Stimulated activated CD8-positive, alpha-beta memory T cell treated with anti-CD3 and anti-CD28 coated beads, Interleukin-4, amount 100 ng/mL, for 4 hours (primary cell): ENCODE measurements around the gene SLC38A5.
A peak's percentile ranks its signal among the peaks of the same experiment; 100 is the strongest.

Source experiments
- DNase-seq, 2 donors: peaks; one replicate each; pipeline ENCODE4 v3.0.0-alpha.2; 2020; ENCODE audit warnings: low read depth in 2 of 2, low spot score in 1 of 2

Gene SLC38A5

DNA sequence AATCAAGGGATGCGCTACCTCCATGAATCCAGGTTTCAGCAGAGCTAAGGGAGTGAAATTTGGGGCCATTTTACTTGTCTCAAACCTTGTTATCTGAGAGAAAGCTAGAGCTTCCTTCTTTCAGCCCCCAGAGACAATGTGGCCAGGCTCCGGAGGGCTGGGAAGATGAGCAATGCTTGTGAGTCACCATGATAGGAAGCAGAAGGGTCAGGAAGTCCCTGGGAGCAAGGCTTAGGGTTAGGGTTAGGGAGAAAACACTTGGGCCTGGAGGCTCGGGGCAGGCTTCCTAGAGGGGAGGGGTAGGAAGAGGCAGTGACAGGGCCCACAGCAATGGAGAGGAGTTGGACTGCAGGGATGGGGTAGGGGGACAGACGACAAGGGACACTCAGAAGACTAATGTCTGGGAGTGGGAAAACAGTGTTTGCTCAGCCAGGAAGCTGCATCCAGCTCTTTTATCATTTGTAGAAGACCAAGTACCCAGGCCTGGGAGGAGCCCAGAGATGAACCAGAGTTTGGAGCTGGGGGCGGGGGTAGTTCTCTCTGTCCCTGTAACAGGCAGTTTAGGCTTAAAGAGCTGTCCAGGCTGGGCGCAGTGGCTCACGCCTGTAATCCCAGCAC, 22.3 kb upstream of the SLC38A5 start:
- no peak for DNase-seq

DNA sequence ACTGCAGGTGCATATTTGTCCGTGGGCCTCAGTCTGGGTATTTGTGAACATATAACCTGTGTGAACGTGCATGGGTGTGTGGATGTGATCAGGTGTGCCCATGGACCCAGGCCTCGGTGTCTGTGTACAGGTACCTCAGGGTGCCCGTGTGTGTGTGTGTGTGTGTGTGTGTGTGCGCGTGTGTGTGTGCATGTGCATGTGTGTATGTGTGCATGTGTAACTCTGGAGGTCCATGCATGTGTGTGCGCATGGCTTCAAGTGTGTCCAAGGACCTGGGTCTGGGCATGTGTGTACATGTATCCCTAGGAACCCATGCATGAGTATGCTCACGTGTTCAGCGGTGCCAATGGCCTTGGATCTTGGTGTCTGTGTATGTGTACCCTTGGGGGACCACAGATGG, 21.7 kb upstream of the SLC38A5 start:
- no peak for DNase-seq

DNA sequence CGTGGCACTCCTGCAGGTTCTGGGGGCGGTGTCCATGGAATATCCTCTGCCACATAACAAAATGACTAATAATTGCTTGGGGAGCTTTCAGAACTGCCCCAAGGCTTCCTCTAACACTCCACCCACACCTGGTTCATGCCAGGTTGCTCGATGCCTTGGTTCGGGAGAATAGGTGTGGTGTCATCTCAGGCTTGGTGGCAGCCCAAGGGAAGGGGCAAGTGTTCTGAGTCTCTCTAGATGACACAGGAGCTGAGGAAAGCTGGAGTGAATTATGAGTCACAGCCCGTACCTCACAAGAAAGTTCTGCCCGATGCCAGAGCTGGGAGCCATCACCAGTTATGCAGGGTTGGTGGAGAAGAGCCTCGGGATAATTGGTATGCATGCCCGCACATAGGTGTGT, 20.6 kb upstream of the SLC38A5 start:
- no peak for DNase-seq

DNA sequence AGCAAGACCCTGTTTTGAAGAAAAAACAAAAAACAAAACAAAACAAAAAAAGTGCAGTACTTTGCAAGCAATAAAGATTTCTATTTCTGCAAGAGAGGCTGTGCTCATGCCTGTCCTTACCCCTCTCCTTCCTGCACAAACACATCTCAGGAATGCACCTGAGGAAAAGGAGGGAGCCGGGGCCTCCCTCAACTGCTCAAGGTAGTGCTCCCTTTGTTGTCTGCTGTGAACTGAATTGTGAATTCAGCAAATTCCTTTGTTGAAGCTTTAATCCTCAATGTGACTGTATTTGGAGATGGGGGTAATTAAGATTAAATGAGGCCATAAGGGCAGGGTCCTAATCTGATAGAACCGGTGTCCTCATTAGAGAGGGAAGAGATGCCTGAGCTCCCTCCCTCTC, 19.8 kb upstream of the SLC38A5 start:
- no peak for DNase-seq

DNA sequence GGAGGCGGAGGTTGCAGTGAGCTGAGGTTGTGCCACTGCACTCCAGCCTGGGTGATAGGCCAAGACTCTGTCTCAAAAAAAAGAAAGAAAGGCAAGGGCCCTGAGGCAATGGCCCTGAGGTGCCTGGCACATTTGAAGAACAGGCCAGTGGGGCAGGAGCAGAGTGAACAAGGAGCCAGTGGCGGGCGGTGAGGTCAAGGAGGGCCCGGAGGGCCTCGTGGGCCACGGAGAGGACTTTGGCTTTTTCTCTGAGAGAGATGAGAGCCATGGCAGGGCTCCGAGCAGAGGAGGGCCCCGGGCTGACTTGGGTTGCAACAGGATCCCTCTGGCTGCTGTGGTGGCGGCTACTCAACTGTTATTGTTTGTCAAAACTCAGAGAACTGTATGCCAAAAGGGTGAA, 19.2 kb upstream of the SLC38A5 start:
- DNase-seq = no peak

DNA sequence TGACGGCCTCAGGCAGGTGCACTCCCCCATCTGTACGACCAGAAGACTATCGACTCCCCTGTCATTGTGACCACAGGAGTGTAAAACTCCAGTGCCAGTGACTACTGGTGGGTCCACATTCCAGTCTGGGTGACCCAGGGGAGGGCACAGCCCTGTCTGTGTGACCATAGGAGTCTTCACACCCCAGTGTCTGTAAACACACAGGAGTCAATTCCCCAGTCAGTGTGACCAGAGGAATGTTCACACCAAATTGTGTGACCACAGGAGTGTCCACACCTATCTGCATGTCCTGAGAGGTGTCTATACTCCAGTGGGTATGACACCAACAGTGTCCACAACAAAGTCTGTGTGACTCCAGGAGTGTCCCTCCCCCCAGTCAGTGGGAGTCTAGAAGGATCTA, 18.0 kb upstream of the SLC38A5 start:
- no peak for DNase-seq

DNA sequence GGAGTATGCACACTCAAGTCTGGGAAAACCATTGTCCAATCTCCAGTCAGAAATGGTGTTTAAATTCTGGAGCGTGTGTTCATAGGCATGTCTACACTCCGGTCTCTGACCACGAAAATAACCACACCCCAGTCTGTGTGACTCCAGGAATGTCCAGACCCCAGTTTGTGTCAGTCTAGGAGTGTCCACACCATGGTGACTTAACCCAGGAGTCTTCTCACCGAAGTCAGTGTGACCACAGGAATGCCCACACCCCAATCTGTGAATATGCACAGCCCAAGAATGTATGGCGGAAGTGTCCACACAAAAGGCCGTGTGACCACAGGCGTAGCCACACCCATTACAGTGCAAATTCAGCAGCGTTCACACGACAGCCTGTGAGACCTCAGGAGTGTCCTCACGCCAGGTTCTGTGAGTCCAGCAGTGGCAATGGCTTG, 17.3 kb upstream of the SLC38A5 start:
- no peak for DNase-seq

DNA sequence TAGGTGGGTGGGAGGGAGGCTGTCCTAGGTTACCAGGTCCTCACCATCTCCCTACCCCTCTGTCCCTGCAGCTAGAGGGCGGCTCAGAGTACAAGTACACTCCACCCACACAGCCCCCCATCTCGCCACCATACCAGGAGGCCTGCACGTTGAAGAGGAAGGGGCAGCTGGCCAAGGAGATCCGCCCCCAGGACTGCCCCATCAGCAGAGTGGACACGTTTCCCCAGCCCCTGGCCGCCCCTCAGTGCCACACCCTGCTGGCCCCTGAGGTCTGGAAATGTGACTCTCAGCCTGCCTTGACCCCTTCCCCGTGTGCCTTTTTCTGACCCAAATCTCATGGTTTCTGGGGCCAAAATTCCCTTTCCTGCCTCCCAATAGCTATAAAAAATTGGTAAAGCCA, 12.5 kb upstream of the SLC38A5 start:
- no peak for DNase-seq

DNA sequence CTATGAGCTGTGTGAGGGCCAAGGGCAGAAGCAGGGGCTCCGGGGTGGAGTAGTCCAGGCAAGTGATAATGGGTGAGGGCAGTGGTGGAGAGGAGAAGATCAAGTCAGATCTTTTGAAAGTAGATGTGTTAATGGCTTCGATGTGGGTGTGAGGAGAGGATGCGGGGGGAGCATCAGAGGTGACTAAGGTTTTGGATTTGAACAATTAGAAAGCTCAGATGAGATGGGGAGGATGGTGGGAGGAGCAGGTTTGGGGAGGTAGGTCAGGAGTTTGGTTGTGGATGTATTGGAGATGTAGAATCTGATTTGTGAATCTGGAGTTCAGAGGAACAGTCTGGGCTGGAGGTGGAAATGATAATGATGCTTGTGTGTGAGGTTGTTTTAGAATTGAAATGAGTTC, 10.5 kb upstream of the SLC38A5 start:
- DNase-seq = no peak

DNA sequence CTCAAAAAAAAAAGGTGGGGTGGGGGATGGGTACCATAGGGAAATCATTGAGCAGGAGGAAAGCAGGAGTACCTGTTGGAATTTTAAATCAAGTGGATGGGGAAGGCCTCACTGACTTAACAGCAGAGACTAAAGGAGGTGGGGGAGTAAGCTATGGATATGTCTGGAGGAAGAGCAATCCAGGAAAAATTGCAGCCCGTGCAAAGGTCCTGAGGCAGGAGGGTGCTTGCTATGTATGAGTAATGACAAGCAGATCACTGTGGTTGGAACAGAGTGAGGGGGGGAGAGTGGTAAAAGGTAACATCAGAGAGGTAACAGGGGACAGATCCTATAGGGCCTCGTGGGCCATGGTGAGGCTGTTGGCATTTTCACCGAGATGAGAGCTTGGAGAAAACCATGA, 10.1 kb upstream of the SLC38A5 start:
- no peak for DNase-seq

DNA sequence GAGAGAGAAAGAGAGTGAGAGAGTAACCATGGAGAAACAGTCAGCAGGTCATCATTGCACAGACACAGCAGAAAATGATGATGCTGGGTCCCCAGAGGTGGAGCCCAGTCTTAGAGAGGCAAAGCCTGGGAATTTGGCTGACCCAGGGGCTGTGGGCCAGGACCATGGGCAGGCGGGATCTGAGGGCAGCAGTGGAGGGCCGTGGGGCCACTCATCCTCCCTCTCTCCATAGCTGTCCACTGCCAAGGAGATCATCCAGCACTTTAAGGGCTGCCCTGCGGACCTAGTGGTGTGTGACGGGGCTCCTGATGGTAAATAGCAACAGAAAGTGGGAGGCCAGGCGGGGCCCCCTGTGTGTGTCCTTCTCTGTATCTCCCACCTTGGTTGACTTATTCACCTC, 8.7 kb upstream of the SLC38A5 start:
- DNase-seq = no peak

DNA sequence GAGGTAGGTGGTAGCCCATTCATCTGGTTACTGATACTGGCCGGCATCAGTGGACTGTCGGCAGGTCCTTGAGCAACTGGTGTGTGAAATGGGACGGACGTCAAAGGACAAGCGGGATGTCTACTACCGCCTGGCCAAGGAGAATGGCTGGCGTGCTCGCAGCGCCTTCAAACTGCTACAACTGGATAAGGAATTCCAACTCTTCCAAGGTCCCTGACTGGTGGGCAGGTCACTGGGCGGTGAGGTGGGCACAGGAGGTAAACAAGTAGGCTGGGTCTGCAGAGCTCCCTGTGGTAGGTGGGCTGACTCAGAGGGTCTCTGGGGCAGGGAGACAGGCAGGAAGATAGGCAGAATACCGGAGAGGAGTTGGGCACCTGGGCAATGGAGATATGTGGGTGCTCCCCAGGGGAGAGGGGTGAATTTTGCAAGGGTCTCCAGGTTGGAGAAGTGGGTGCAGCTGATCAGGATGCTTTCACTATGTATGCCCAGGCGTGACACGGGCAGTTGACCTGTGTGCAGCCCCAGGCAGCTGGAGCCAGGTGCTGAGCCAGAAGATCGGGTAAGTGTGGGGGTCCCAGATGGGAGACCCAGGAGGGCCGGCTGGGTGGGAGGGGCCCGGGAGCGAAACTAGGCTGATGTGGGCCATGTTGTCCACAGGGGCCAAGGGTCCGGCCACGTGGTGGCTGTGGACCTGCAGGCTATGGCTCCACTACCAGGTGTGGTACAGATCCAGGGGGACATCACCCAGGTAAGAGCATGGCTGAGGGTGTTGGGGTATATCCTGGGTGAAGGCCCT, 8.1 kb upstream of the SLC38A5 start:
- DNase-seq = no peak

DNA sequence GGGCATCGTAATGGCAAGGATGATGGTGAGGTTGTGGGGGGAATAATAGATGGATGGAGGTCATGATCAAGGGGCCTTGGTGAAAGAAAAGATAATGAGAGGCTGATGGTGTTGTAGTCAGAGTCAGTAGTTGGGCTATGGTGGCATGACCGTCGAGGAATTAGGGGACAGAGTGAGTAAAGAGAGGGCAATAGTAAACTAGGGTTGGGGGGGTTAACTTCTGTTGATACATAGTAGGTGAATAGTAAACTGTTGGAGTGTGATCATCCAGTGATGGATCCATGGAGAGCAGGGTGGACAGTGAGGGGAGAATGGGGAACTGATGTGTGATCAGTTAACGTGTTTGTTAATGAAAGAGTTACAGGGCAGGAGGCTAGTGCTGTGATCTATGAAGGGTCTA, 6.9 kb upstream of the SLC38A5 start:
- no peak for DNase-seq

DNA sequence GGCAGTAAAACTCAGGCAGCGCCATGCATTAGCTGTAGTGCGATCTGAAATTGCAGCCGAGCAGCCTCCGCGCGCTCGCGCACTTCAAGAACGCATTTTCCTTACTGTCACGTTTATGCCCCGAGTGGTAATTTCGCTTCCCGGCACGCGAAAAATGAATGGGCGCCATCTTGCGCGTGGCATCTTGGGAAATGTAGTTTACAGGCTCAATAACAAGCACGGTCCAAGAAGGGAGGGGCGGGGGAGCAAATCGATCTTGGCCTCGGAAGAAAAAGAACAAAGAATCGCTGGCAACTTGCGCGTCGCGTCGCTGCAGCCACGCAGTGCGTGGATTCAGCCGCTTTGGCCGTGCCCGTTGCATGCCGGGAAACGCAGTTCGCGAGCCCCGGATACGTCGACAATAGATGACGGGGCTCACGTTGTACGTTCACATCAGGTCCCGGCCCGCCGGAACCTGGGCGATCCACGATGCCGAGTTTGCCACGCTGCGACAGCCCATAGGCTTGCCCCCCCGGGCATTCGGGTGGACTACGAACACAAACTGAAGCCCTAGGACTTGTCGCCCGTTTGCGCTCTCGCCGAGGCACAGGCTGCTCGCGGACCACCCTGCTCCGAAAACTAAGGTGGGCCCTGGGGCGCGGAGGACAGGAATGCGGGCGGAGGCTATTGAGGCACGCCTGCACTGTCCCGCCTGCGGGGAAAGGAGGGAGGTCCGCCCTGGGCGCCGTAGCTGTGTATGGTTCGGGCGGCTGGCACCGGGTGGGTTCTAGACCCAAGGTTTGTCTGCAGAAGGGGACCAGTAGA, 5.9 kb upstream of the SLC38A5 start, which contains the start of gene FTSJ1:
Gene FTSJ1 (plus strand): TSS at position 426 of the 804 bp plus-strand sequence. CDS start 1,849 bp downstream, outside the sequence.
- DNase-seq = peak; percentile 62 to 82

DNA sequence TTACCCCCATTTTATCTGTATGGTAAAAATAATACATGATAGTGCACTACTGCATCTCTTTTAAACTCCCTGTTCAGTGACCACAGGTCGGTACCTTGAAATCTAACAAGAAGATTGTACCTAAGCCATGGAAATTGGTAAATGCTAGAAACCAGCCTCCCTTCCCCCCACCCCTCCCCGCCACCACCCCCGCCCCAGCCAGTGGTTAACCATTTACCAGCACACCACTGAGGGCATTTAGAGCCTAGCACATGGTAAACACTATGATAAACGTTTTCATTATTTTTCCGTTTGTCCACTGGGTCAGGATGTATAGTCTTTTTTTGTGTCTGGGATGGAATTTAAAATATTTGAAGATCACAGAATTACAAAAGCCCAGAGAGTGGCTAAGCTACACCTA, 5.2 kb upstream of the SLC38A5 start:
- DNase-seq = no peak

DNA sequence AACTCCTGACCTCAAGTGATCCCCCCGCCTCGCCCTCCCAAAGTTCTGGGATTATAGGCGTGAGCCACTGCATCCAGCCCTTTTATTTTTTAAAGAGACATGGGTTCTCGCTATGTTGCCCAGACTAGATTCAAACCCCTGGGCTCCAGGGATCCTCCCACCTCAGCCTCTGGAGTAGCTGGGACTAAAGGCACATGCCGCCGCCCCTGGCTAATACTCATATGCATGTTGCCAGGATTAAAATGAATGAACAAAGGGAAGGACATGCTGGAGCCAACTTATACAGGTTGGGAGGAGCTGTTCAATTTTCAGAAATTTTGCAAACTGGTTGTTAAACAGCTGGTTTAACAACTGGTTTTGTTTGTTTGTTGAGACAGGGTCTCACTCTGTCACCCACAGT, 4.5 kb upstream of the SLC38A5 start:
- no peak for DNase-seq

DNA sequence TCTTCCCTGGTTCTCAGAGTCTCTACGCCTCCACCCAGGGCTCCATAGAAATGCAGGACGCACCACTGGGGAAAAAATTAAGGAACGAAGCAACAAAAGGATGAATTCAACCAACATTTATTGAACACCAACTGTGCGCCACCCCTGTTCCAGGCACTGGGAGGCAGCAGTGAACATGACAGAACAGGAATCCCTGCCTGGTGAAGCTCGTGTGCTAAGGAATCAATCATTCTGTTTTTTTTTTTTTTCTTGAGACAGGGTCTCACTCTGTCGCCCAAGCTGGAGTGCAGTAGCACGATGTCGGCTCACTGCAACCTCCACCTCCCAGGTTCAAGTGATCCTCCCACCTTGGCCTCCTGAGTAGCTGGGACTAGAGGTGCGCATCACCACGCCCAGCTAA, 4.1 kb upstream of the SLC38A5 start:
- DNase-seq = no peak

DNA sequence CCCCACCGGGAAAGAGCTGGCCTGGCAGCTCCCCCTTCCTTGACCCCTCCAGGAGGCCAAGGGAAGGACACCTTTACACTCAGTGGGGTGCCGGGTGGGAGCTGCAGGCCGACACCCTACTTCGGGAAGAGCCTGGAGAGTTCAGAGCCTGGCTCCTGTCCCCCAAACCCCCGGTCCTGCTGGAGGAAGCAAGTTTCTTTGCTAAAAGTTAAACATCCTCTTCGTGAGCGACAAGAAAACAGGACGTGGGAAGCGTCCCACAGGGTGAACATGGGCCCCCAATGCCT, 3.6 kb upstream of the SLC38A5 start:
- DNase-seq = no peak

DNA sequence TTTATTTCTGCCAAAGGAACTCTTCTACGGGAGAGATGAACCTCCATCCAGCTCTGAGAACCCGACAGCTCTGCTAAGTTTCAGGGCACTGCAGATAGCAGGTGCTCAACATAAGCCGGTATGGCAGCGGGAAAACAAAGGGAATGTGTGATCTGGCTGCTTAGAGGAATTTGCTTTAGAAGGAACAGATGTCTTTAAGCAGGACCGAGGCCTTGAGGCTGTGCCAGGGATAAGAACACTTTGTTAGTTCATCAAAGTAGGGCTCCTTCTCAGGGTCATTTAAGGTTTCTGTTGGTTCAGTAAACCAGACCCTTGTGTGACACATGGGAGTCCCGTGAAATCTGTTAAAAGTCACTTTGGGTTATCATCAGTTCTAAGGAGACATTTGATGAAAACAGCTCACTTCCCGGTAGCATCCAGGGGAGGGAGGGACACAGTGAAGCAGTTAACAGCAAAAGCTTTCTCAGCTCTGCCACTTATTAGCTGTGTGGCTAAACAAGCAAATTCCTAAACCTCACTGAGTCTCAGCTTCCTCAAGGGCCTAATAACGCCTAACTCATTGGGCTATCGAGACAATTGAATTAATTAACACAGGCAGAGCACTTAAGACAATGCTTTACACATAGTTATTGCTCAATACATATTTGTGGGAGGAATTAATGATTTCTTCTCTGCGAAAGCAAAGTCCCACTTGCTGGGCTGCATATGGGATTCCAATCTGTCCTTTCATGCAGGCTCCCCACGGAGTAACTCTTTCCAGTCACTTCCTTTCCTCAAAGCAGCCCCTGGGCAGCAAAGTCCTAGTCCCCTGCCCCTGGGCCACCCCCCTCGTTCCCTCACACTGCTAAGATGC, 3.0 kb upstream of the SLC38A5 start:
- DNase-seq = no peak

DNA sequence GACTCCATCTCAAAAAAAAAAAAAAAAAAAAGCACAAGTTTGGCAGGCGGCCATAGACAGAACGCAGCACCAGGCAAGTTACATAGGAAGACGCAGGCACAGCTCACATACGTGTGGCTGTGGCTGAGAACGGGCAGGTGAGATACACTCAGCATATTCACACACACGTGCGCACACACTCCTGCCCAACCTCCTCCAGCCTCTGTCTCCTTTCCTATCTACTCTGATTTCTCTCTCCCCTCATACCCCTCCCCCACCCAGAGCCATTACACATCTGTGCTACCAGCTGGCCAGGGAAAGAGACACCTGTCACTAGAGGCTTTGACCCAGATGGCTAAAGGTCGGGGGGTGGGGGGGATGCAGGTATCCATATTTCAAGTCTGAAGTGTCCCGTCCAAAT, 2.2 kb upstream of the SLC38A5 start:
- DNase-seq = no peak

DNA sequence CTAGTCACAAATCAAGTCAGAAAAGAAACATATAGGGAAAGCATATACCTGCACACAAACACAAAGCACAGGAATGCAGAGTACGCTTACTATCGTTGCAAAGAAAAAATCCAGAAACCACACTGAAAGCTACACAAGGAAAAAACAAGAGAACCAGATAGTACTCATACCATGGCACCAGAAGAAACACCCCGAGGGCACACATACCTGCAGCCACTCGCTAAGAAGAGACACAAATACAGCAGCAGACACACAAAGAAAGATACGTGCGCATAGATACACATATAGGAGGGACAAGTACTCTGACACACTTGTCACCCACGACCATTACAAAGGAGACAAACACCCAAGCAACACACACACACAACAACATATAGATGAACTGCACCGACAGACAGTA, 1.4 kb upstream of the SLC38A5 start:
- no peak for DNase-seq

DNA sequence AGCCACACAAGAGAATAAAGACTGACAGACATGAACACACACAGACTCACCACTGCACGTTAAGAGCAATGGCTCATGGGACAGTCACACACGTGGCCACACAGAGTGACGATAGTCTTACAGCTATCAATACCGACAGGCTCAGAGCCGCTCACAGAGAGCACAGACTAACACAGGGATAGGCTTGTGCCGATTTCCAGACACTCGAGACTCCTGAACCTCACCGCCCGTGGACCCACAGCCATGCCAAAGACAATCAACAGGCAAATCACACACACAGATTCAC, 716 bp upstream of the SLC38A5 start:
- DNase-seq = no peak
